K562 (cell line): Measurements from ENCODE around the gene CTNNB1.

ENCODE experiments used
- CBX2 ChIP-seq: fragments of 200-600 bp; sonication (generic); IDR thresholded peaks from one replicate; pipeline ENCODE4 v1.6.1; 2012; ENCODE audit warnings: mild to moderate bottlenecking, low read length, inconsistent platforms; ENCODE audit not compliant: insufficient read depth, poor library complexity, severe bottlenecking
- CREB1 ChIP-seq, 2 experiments: sonication (generic) in 1 of 2; formaldehyde crosslinking in 1 of 2; IDR thresholded peaks; 2 replicates each; pipeline versions ENCODE4 v1.6.1 to v1.8.0; 2012 to 2022; ENCODE audit warnings: inconsistent platforms in 1 of 2, mild to moderate bottlenecking in 1 of 2, missing genetic modification reagents in 1 of 2, moderate library complexity in 1 of 2
- MCM2 ChIP-seq: fragments of 450-650 bp; IDR thresholded peaks from 2 replicates; pipeline ENCODE4 v1.6.1; 2017; ENCODE audit warnings: low read depth, mild to moderate bottlenecking
- MYBL2 ChIP-seq, 2 experiments: fragments of 450-650 bp in 1 of 2; sonication (generic) in 1 of 2; formaldehyde crosslinking in 1 of 2; IDR thresholded peaks; 2 replicates each; pipeline versions ENCODE4 v1.6.1 to v1.8.1; 2017 to 2022; ENCODE audit warnings: borderline replicate concordance in 1 of 2, inconsistent platforms in 1 of 2, low read depth in 1 of 2, mild to moderate bottlenecking in 1 of 2, missing genetic modification reagents in 1 of 2, moderate library complexity in 1 of 2
- POLR2AphosphoS5 ChIP-seq: IDR thresholded peaks from 2 replicates; pipeline ENCODE4 v1.6.1; 2011; ENCODE audit warnings: mild to moderate bottlenecking, low read depth, low read length, moderate library complexity; ENCODE audit not compliant: control insufficient read depth, insufficient read depth
- SETDB1 ChIP-seq: IDR thresholded peaks from one replicate; pipeline ENCODE4 v1.6.1; 2012; ENCODE audit warnings: low read length, control low read depth, inconsistent platforms
- TAF1 ChIP-seq: IDR thresholded peaks from 2 replicates; pipeline ENCODE4 v1.6.1; 2011; ENCODE audit warnings: mild to moderate bottlenecking, low read length, moderate library complexity; ENCODE audit not compliant: insufficient read depth, control insufficient read depth, severe bottlenecking; ENCODE audit errors: extremely low read depth
- ZNF24 ChIP-seq: fragments of 450-650 bp; IDR thresholded peaks from 2 replicates; pipeline ENCODE4 v1.6.1; 2016
- ZNF324 ChIP-seq: fragments of 250-450 bp; sonication (Bioruptor Pico); IDR thresholded peaks from 2 replicates; pipeline ENCODE4 v1.4.0; 2020; ENCODE audit warnings: mild to moderate bottlenecking
- ZNF785 ChIP-seq: fragments of 250-450 bp; sonication (Bioruptor Pico); IDR thresholded peaks from 2 replicates; pipeline ENCODE4 v1.4.0; 2020; ENCODE audit warnings: mild to moderate bottlenecking
- TF ChIP-seq, protein P1 (sequence below): fragments of 450-650 bp; IDR thresholded peaks from 2 replicates; pipeline ENCODE4 v1.6.1; 2016; ENCODE audit warnings: missing biosample characterization, missing genetic modification characterization
- TF ChIP-seq, protein P2 (sequence below), 2 experiments: fragments of 450-650 bp; formaldehyde crosslinking in 1 of 2; IDR thresholded peaks; 2 replicates each; pipeline versions ENCODE4 v1.4.0 to v1.6.1; 2014 to 2020; ENCODE audit warnings: mild to moderate bottlenecking in 2 of 2, borderline replicate concordance in 1 of 2, low read depth in 1 of 2

DNA sequence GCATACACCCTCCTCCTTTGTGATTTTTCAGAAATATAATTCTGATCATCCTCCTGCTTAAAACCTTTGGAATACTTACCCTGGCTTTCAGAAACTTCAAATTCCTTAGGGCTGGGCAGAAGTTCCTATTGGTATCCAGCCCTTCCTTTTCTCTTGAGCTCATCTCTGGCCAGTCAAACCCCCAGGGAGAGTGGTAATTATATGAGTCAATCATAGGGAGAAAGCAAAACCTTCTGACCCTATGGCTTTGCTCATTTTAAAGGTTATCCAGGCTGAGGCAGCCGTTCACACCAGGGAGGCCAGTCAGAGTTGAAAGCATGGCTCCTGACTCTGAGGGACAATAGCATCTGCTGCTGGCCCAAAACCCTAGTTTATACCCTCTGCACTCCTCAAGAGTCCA is 23.9 kb upstream of the CTNNB1 start:
- TF ChIP-seq CBX2 (no peak), TAF1 (no peak), ZNF785 (no peak), MYBL2 (IDR thresholded peaks at IDR 0.05; ENCODE audit: low read depth) (no peak), MYBL2 (CRISPR knock-in tag; IDR thresholded peaks at IDR 0.05; ENCODE audit: borderline replicate concordance) (no peak), ZNF324 (CRISPR knock-in tag) (no peak), MCM2 (no peak), POLR2AphosphoS5 (no peak), ZNF24 (no peak), CREB1 (IDR thresholded peaks at IDR 0.05) (no peak), CREB1 (CRISPR knock-in tag; IDR thresholded peaks at IDR 0.05) (no peak), SETDB1 (no peak)
- TF ChIP-seq, protein P1, sequence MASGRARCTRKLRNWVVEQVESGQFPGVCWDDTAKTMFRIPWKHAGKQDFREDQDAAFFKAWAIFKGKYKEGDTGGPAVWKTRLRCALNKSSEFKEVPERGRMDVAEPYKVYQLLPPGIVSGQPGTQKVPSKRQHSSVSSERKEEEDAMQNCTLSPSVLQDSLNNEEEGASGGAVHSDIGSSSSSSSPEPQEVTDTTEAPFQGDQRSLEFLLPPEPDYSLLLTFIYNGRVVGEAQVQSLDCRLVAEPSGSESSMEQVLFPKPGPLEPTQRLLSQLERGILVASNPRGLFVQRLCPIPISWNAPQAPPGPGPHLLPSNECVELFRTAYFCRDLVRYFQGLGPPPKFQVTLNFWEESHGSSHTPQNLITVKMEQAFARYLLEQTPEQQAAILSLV, result no peak
- TF ChIP-seq, protein P2, sequence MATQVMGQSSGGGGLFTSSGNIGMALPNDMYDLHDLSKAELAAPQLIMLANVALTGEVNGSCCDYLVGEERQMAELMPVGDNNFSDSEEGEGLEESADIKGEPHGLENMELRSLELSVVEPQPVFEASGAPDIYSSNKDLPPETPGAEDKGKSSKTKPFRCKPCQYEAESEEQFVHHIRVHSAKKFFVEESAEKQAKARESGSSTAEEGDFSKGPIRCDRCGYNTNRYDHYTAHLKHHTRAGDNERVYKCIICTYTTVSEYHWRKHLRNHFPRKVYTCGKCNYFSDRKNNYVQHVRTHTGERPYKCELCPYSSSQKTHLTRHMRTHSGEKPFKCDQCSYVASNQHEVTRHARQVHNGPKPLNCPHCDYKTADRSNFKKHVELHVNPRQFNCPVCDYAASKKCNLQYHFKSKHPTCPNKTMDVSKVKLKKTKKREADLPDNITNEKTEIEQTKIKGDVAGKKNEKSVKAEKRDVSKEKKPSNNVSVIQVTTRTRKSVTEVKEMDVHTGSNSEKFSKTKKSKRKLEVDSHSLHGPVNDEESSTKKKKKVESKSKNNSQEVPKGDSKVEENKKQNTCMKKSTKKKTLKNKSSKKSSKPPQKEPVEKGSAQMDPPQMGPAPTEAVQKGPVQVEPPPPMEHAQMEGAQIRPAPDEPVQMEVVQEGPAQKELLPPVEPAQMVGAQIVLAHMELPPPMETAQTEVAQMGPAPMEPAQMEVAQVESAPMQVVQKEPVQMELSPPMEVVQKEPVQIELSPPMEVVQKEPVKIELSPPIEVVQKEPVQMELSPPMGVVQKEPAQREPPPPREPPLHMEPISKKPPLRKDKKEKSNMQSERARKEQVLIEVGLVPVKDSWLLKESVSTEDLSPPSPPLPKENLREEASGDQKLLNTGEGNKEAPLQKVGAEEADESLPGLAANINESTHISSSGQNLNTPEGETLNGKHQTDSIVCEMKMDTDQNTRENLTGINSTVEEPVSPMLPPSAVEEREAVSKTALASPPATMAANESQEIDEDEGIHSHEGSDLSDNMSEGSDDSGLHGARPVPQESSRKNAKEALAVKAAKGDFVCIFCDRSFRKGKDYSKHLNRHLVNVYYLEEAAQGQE (IDR thresholded peaks at IDR 0.05; ENCODE audit: borderline replicate concordance), result no peak
- TF ChIP-seq, protein P2 (CRISPR knock-in tag; IDR thresholded peaks at IDR 0.05; ENCODE audit: low read depth), result no peak
